SU-DHL-6 (cell line): Measurements from ENCODE around the gene GOLGA6C.
"Not testable (repeated sequence)": the region's sequence is repeated elsewhere in the genome, so short reads cannot be mapped to it uniquely, and the experiment has no call there.

Experiments used
- H2AFZ ChIP-seq: fragments of 200-600 bp; sonication (generic); 2 replicates; pipeline ENCODE4 v1.6.1; 2014; ENCODE audit warnings: low read depth, mild to moderate bottlenecking, moderate library complexity, mixed read lengths, antibody characterized with exemption, low read length; ENCODE audit not compliant: severe bottlenecking
- H3F3A ChIP-seq: fragments of 200-600 bp; shearing (Covaris generic); 2 replicates; pipeline ENCODE4 v1.6.0; 2016; ENCODE audit warnings: antibody characterized with exemption, mild to moderate bottlenecking; ENCODE audit not compliant: insufficient read depth
- H3K27ac ChIP-seq: fragments of 200-600 bp; sonication (generic); 2 replicates; pipeline ENCODE4 v1.5.1; 2016; ENCODE audit warnings: low read depth, mild to moderate bottlenecking, low read length, moderate library complexity, mixed read lengths
- H3K27me3 ChIP-seq: fragments of 200-600 bp; sonication (generic), shearing (Covaris generic); 2 replicates; pipeline ENCODE4 v1.6.0; 2014; ENCODE audit warnings: mild to moderate bottlenecking, low read length
- H3K36me3 ChIP-seq: fragments of 200-600 bp; sonication (generic); 2 replicates; pipeline ENCODE4 v1.6.1; 2014; ENCODE audit warnings: mild to moderate bottlenecking, low read length, mixed read lengths
- H3K4me2 ChIP-seq: fragments of 300-600, 200-600 bp; shearing (Covaris generic), sonication (generic); 2 replicates; pipeline ENCODE4 v1.6.0; 2014; ENCODE audit warnings: low read length, low read depth, mild to moderate bottlenecking; ENCODE audit not compliant: poor library complexity, severe bottlenecking
- H3K4me3 ChIP-seq: fragments of 200-600 bp; sonication (generic); 2 replicates; pipeline ENCODE4 v1.5.1; 2014; ENCODE audit warnings: antibody characterized with exemption, low read length, mild to moderate bottlenecking, mixed read lengths; ENCODE audit not compliant: insufficient read depth, poor library complexity, severe bottlenecking
- H3K79me2 ChIP-seq: fragments of 200-600 bp; sonication (generic); 2 replicates; pipeline ENCODE4 v1.6.1; 2014; ENCODE audit warnings: mild to moderate bottlenecking, low read length, moderate library complexity; ENCODE audit not compliant: insufficient read depth
- H3K9ac ChIP-seq: fragments of 200-600 bp; sonication (generic); 2 replicates; pipeline ENCODE4 v1.7.0; 2014; ENCODE audit warnings: mild to moderate bottlenecking, low read length
- H3K9me2 ChIP-seq: fragments of 200-600 bp; sonication (generic); replicated peaks from 2 replicates; pipeline ENCODE4 v1.6.1; 2014; ENCODE audit warnings: low read length; ENCODE audit not compliant: insufficient read depth
- H3K9me3 ChIP-seq: fragments of 200-600 bp; sonication (generic); 2 replicates; pipeline ENCODE4 v1.6.1; 2014; ENCODE audit warnings: low read length, mixed read lengths; ENCODE audit not compliant: insufficient read depth
- H4K20me1 ChIP-seq: fragments of 200-600 bp; sonication (generic); 2 replicates; pipeline ENCODE4 v1.6.1; 2014; ENCODE audit warnings: low read depth, mild to moderate bottlenecking, antibody characterized with exemption, low read length, moderate library complexity, mixed read lengths
- CTCF ChIP-seq: fragments of 200-600 bp; sonication (generic); IDR thresholded peaks from one replicate; pipeline ENCODE4 v1.5.1; 2017; ENCODE audit warnings: antibody characterized with exemption, mild to moderate bottlenecking, low read length, moderate library complexity; ENCODE audit not compliant: insufficient read depth, poor library complexity, severe bottlenecking

The GOLGA6C gene

GRCh38 chr15:75274509-75275107 is 16.5 kb downstream of the GOLGA6C start:
- H3K79me2 ChIP-seq, H3K4me3 ChIP-seq, H3K9ac ChIP-seq, H3K27ac ChIP-seq, H3K4me2 ChIP-seq, H3K36me3 ChIP-seq, H3K27me3 ChIP-seq, H3K9me3 ChIP-seq, H3K9me2 ChIP-seq, H2AFZ ChIP-seq, H3F3A ChIP-seq, H4K20me1 ChIP-seq: not testable (repeated sequence)
- peak; percentile 27 for TF ChIP-seq CTCF

DNA sequence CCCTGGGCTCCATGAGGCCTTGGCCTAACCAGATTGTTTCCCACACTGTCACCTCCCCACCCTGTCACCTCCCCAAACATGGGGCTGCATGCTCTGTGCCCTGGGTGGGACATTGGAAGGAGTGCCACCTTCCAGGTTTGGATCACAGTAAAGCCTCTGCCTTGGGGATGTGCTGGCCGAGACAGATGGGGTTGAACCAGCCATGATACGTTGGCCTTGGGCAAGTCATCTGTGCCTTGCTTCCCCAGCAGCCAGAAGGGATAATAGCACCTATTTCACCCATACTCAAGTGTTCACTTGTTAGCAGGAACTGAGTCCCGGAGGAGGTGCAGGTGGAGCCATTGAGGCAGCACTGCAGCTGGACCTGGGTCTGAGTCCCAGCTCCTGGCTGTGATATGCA is 17.5 kb downstream of the GOLGA6C start:
- not testable (repeated sequence) for H3K27me3 ChIP-seq, H3K79me2 ChIP-seq, H2AFZ ChIP-seq, H3K27ac ChIP-seq, H3K9me2 ChIP-seq, H3K4me2 ChIP-seq, H3K4me3 ChIP-seq, H3F3A ChIP-seq, H3K9me3 ChIP-seq, H3K36me3 ChIP-seq, H4K20me1 ChIP-seq, H3K9ac ChIP-seq

DNA sequence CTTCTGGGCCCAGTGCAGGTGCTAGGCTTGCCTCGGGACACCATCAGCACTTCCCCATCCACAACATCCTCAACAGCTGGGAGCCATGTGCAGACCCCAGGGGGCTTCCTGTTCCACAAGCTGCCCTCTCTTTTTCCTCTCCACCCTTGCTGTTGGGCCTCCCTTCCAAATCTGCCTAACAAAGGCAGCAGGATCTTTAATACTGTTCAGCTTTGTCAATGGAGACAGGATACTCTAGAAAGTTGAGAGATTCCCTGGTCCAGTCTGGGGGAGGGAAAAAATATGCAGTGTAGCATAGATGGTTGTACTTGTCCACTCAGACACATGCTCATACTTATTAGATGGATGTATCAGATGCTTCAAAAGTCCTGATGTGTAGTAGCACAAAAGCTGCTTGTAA is 20.4 kb downstream of the GOLGA6C start:
- H4K20me1 ChIP-seq, H3K27me3 ChIP-seq, H3F3A ChIP-seq, H3K36me3 ChIP-seq, H3K27ac ChIP-seq, H2AFZ ChIP-seq, H3K4me3 ChIP-seq, H3K9me3 ChIP-seq, H3K4me2 ChIP-seq, H3K9ac ChIP-seq, H3K9me2 ChIP-seq, H3K79me2 ChIP-seq: not testable (repeated sequence)

GRCh38 chr15:75282572-75282971 is 24.4 kb downstream of the GOLGA6C start, which contains the start of gene GOLGA6D:
TSS of gene GOLGA6D (plus strand) at chr15:75282835. CDS start at chr15:75282876, 41 bp downstream.
- H3K4me2 ChIP-seq, H2AFZ ChIP-seq, H3K4me3 ChIP-seq, H3K79me2 ChIP-seq, H3K27me3 ChIP-seq, H3F3A ChIP-seq, H3K9ac ChIP-seq, H3K27ac ChIP-seq, H3K9me3 ChIP-seq, H3K36me3 ChIP-seq, H3K9me2 ChIP-seq, H4K20me1 ChIP-seq: not testable (repeated sequence)

DNA sequence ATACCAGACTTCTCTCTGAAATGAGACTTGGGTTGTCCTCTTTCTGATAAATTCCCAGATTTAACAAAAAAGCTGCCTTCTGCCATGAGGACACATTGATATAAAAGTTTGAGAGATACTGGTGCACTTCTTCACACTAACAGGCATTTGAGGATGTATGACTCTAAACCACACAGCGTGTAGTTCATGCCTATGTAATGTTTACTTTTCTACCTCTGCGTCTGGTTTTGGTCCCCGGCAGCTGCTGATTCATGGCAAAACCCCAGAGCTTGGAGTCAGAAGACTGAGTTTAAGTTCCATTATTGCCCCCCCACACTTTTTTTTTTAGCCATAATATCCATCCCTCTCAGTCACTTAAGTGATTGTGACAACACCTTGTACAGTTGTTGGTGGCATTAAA is 26.0 kb downstream of the GOLGA6C start:
- H3K4me3 ChIP-seq, H2AFZ ChIP-seq, H3F3A ChIP-seq, H3K4me2 ChIP-seq, H4K20me1 ChIP-seq, H3K79me2 ChIP-seq, H3K27ac ChIP-seq, H3K9me3 ChIP-seq, H3K36me3 ChIP-seq, H3K9ac ChIP-seq, H3K9me2 ChIP-seq, H3K27me3 ChIP-seq: not testable (repeated sequence)

GRCh38 chr15:75293660-75294059 is 35.5 kb downstream of the GOLGA6C start:
- not testable (repeated sequence) for H3K4me3 ChIP-seq, H3K79me2 ChIP-seq, H3K36me3 ChIP-seq, H3K9me2 ChIP-seq, H4K20me1 ChIP-seq, H3K27ac ChIP-seq, H3F3A ChIP-seq, H3K9me3 ChIP-seq, H3K27me3 ChIP-seq, H3K4me2 ChIP-seq, H2AFZ ChIP-seq, H3K9ac ChIP-seq

DNA sequence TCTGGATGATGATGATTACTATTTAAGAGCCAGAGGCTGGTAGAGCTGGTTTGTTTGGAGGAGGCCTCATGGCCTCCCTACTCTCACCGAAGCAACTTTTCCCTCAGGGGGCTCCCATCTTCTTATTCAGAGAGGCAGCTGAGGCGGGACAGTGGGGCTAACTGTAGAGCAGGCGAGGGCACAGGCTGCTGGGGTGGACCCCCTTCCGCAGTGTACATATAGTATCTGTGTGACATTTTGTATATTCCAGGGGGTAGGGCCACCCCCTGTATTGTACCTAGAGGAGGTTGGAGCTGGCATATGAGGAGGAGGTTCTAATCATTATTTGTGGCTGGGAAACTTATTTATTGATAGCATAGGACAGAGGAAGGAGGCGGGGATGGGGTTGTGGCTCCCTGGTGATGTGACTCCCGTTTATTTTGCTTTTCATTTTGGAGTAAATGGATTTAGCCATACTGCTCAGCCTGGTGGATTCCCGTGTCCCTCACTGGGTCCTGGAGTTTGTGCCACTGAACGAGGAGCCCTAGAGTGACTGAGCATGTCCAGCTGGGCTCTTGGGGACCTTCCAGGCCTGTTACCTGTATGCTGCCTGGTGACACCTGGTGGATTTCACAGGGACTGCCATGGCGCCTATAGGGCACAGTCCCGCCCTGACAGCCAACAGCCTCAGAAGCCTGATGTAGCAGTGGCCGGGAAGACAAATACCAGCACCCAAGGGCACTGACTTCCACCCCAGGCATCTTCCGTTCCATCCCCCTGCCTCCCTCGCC is 40.6 kb downstream of the GOLGA6C start:
- H3K4me3 ChIP-seq, H3K4me2 ChIP-seq: not testable (repeated sequence)

More for the DNA sequence above, 40.6 kb downstream of the GOLGA6C start:
- H2AFZ ChIP-seq, H3K27ac ChIP-seq, H3K36me3 ChIP-seq, H3K9me2 ChIP-seq, H3K9me3 ChIP-seq, H3F3A ChIP-seq, H3K79me2 ChIP-seq, H4K20me1 ChIP-seq, H3K9ac ChIP-seq, H3K27me3 ChIP-seq: not testable (repeated sequence)
